K562 (cell line): ENCODE results near the gene MARK2. TPM values are rescaled to one million over a fixed set of nuclear protein-coding genes. Genes with fewer than 3 reads are reported as not detected.

Experiments
- CBX1 ChIP-seq: sonication (generic); IDR thresholded peaks from 2 replicates; pipeline ENCODE4 v1.6.1; 2016; ENCODE audit warnings: antibody characterized with exemption, low read depth, mild to moderate bottlenecking
- CEBPB ChIP-seq: fragments of 450-650 bp; IDR thresholded peaks from 2 replicates; pipeline ENCODE4 v1.6.1; 2016; ENCODE audit warnings: missing genetic modification characterization, missing compliant biosample characterization
- EGR1 ChIP-seq: fragments of 450-650 bp; conservative IDR thresholded peaks from 2 replicates; pipeline ENCODE4 v1.6.1; 2017; ENCODE audit warnings: mild to moderate bottlenecking
- FOXK2 ChIP-seq, 2 experiments: fragments of 450-650 bp; IDR thresholded peaks in 1 of 2; conservative IDR thresholded peaks in 1 of 2; 2 replicates each; pipeline ENCODE4 v1.6.1; 2016; ENCODE audit warnings: low read depth in 2 of 2, mild to moderate bottlenecking in 1 of 2
- HDAC1 ChIP-seq, 2 experiments: fragments of 450-650 bp; IDR thresholded peaks; 2 replicates each; pipeline ENCODE4 v1.6.1; 2016 to 2017; ENCODE audit warnings: inconsistent platforms in 1 of 2, mild to moderate bottlenecking in 1 of 2, moderate library complexity in 1 of 2
- NR2C1 ChIP-seq, 2 experiments: fragments of 450-650 bp; IDR thresholded peaks; 2 replicates each; pipeline ENCODE4 v1.6.1; 2017; ENCODE audit warnings: mild to moderate bottlenecking in 2 of 2, antibody characterized with exemption in 1 of 2, inconsistent platforms in 1 of 2, missing compliant biosample characterization in 1 of 2, missing genetic modification characterization in 1 of 2
- ZBTB40 ChIP-seq, 2 experiments: fragments of 450-650 bp in 1 of 2; sonication (generic) in 1 of 2; formaldehyde crosslinking in 1 of 2; IDR thresholded peaks; 2 replicates each; pipeline versions ENCODE4 v1.7.1 to v1.9.0; 2016 to 2022; ENCODE audit warnings: inconsistent platforms in 1 of 2, mild to moderate bottlenecking in 1 of 2, missing genetic modification reagents in 1 of 2
- ZFX ChIP-seq: sonication (generic); formaldehyde crosslinking; IDR thresholded peaks from 2 replicates; pipeline ENCODE4 v1.8.0; 2022; ENCODE audit warnings: mild to moderate bottlenecking, missing genetic modification reagents, moderate library complexity
- ZNF165 ChIP-seq: fragments of 250-450 bp; sonication (Bioruptor Pico); IDR thresholded peaks from 2 replicates; pipeline ENCODE4 v1.4.0; 2020; ENCODE audit warnings: borderline replicate concordance
- ZNF280B ChIP-seq: fragments of 250-450 bp; sonication (Bioruptor Pico); IDR thresholded peaks from 2 replicates; pipeline ENCODE4 v1.5.1; 2021; ENCODE audit warnings: mild to moderate bottlenecking
- polyA plus RNA-seq, 8 experiments: library from polyadenylated mRNA; depleted of rRNA in 4 of 8; stranded (reverse) in 5 of 8; unstranded in 3 of 8; fragments of >200 nt; fragmentation: Nextera tagmentation in 2 of 8; fragmentation: Illumina TruSeq in 1 of 8; extraction: Ambion mirVana in 2 of 8; extraction: Trizol in 1 of 8; gene quantifications; 2 replicates each; pipeline versions ENCODE4 v1.2.1 to v1.2.3, GENCODE V29; 2011 to 2014; ENCODE audit warnings: inconsistent platforms in 1 of 8, missing spikeins in 1 of 8
- total RNA-seq, 7 experiments: library from RNA; depleted of rRNA in 6 of 7; stranded (reverse); fragments of >200 nt in 6 of 7; fragmentation: Illumina TruSeq in 2 of 7; extraction: Trizol in 2 of 7; gene quantifications; 2 replicates each; pipeline versions ENCODE4 v1.2.1 to v1.2.3, GENCODE V29; 2011 to 2021; ENCODE audit warnings: low replicate concordance in 1 of 7

Gene MARK2
- total and polyA plus RNA-seq, 9 of the 15 experiments (the other 6 are each of a cell fraction or from before 2014, with no cell fraction given), result 0.32 to 43.5 (median 15.1) TPM

GRCh38 chr11:63939397-63939891 is 100.5 kb downstream of the MARK2 start (continued):
- TF ChIP-seq CBX1 (no peak), ZFX (CRISPR knock-in tag) (peak; percentile 25; the same call in 1 of the 2 replicates), EGR1 (peak; percentile 79), ZBTB40 (IDR thresholded peaks at IDR 0.05) (0 out of 2 replicates have a peak, but pooled peaks have one; percentile 42), ZBTB40 (CRISPR knock-in tag; IDR thresholded peaks at IDR 0.05) (no peak), CEBPB (tag) (peak; percentile 32; the same call in 1 of the 2 replicates), NR2C1 (IDR thresholded peaks at IDR 0.05) (peak; percentile 89), NR2C1 (tag; IDR thresholded peaks at IDR 0.05) (no peak), ZNF280B (CRISPR knock-in tag) (no peak), HDAC1 (IDR thresholded peaks at IDR 0.05) (peak in 1 of 2 experiments; percentile 42; a peak in 1 of 4 replicates), FOXK2 (conservative IDR thresholded peaks at IDR 0.05 in 1 of 2, IDR thresholded peaks at IDR 0.05 in 1 of 2; ENCODE audit: low read depth in 2 of 2) (0 out of 4 replicates have a peak, but pooled peaks have one; percentile 13 to 44), ZNF165 (CRISPR knock-in tag) (no peak)
